ENCODE results near the gene BMAL1. TPM values are rescaled to one million over a fixed set of nuclear protein-coding genes. Genes with fewer than 3 reads are reported as not detected.

BMAL1 gene
- total RNA-seq, 1 experiment from 2014 or later, result 3.3 TPM

GRCh38 chr11:13280777-13281176 lies 3.2 kb downstream of the BMAL1 start:
- H3K4me1 Mint-ChIP-seq, result peaks cover 42 to 43% of the 10 kb centered on the region in 2 experiments

More at GRCh38 chr11:13280777-13281176, 3.2 kb downstream of the BMAL1 start:
- Histone ChIP-seq H3K14ac (ENCODE audit: insufficient read depth, low read length) (no peak overlapping the region), H3K4me2 (ENCODE audit: insufficient read depth, insufficient read length, low read length) (no peak overlapping the region), H3K27ac (ENCODE audit: insufficient read length, low read depth, low read length) (no peak overlapping the region), H4K91ac (ENCODE audit: insufficient read length, low read depth, low read length) (no peak overlapping the region), H2BK5ac (ENCODE audit: insufficient read length, low read length) (no peak overlapping the region), H4K8ac (replicated peaks; ENCODE audit: insufficient read length, low read depth, low read length) (no peak overlapping the region), H3K23me2 (ENCODE audit: insufficient read length, low read depth, low read length, poor library complexity, severe bottlenecking) (peaks cover 18% of the 10 kb centered on the region), H2BK12ac (ENCODE audit: insufficient read length, low read depth, low read length) (no peak overlapping the region), H3K79me2 (ENCODE audit: insufficient read depth, low read length) (no peaks in the 10 kb centered on the region), H3K18ac (ENCODE audit: insufficient read length, low read depth, low read length) (no peak overlapping the region), H3K56ac (ENCODE audit: insufficient read length, low read depth, low read length) (no peak overlapping the region), H2AFZ (ENCODE audit: low read length) (no peak overlapping the region), H3K4ac (ENCODE audit: low read depth, low read length) (no peak overlapping the region), H3T11ph (ENCODE audit: low read length) (no peak overlapping the region), H3K79me1 (ENCODE audit: insufficient read depth, low read depth, low read length, poor library complexity, severe bottlenecking) (no peaks in the 10 kb centered on the region), H2BK15ac (ENCODE audit: low read depth, low read length) (no peak overlapping the region), H3K4me1 (ENCODE audit: insufficient read depth, low read length) (peaks cover 6% of the 10 kb centered on the region), H2AK5ac (ENCODE audit: insufficient read length, low read length) (no peak overlapping the region), H3K27me3 (ENCODE audit: insufficient read depth, low read length) (peaks cover 19% of the 10 kb centered on the region; the same call in 1 of the 2 replicates), H3K9ac (ENCODE audit: extremely low read depth, insufficient read length, low read length) (no peak overlapping the region), H4K20me1 (ENCODE audit: control insufficient read depth, insufficient read depth, insufficient read length) (no peaks in the 10 kb centered on the region), H4K5ac (ENCODE audit: insufficient read length, low read depth, low read length) (no peak overlapping the region), H3K9me3 (ENCODE audit: control insufficient read depth, low read depth, low read length) (no peaks in the 10 kb centered on the region), H2BK120ac (ENCODE audit: low read depth, low read length, poor library complexity, severe bottlenecking) (no peak overlapping the region), H3K23ac (ENCODE audit: insufficient read length, low read depth, low read length) (no peak overlapping the region), H2BK20ac (ENCODE audit: low read depth, low read length, poor library complexity, severe bottlenecking) (no peak overlapping the region)
- no peak overlapping the region for H3K4me3 Mint-ChIP-seq
- DNase-seq, result no peak
- H3K27ac Mint-ChIP-seq, result no peak overlapping the region
- no peak for TF ChIP-seq CTCF (conservative IDR thresholded peaks at IDR 0.05)
- no peaks in the 10 kb centered on the region for H3K9me3 Mint-ChIP-seq
- H3K27me3 Mint-ChIP-seq (ENCODE audit: low read depth), result peaks cover 58% of the 10 kb centered on the region
- no peaks in the 10 kb centered on the region for H3K36me3 Mint-ChIP-seq (ENCODE audit: insufficient read depth in 1 of 3, low read depth in 3 of 3)
- no CpG with 5 or more reads among the region's 3 CpGs for WGBS (ENCODE audit: extremely low coverage, insufficient read length, low lambda C conversion rate)
